Subcutaneous adipose tissue (tissue), 4 donors: ENCODE data around the gene RGS6. TPM values are rescaled to one million over a fixed set of nuclear protein-coding genes. Genes with fewer than 3 reads are reported as not detected.

Experiments used
- total RNA-seq, 4 donors: library from RNA; depleted of rRNA; stranded (reverse); fragments of >200 nt; gene quantifications; one replicate each; pipeline ENCODE4 v1.1.0, GENCODE V29; 2016
- TF ChIP-seq, protein P1 (sequence below): fragments of 450-650 bp; IDR thresholded peaks from one replicate; pipeline ENCODE4 v1.5.1; 2016; ENCODE audit warnings: low read depth, mild to moderate bottlenecking, control low read depth, antibody characterized with exemption, moderate library complexity

Gene RGS6
- total RNA-seq, 4 donors from 2014 or later = 4.4 to 32.0 (median 11.4) TPM

DNA sequence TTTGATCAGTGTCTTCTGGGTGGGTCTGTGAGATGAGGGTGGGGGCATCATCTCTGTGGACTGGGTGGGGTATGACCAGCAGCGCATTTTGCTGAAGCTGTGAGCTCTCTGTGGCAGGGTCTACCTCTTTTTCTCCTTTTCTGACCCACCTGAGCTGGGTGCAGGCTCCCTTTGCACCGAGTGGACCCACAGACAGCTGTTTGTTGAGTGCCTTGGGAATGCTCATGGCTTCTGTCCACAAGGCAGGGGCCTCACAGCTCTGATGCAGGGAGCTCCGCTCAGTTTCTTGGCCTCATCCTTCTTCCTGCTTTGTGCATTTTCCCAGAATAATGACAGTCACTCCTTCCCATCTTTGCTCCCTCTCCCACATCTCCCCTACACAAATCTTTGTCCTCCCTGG, 581.1 kb downstream of the RGS6 start:
- TF ChIP-seq, protein P1, sequence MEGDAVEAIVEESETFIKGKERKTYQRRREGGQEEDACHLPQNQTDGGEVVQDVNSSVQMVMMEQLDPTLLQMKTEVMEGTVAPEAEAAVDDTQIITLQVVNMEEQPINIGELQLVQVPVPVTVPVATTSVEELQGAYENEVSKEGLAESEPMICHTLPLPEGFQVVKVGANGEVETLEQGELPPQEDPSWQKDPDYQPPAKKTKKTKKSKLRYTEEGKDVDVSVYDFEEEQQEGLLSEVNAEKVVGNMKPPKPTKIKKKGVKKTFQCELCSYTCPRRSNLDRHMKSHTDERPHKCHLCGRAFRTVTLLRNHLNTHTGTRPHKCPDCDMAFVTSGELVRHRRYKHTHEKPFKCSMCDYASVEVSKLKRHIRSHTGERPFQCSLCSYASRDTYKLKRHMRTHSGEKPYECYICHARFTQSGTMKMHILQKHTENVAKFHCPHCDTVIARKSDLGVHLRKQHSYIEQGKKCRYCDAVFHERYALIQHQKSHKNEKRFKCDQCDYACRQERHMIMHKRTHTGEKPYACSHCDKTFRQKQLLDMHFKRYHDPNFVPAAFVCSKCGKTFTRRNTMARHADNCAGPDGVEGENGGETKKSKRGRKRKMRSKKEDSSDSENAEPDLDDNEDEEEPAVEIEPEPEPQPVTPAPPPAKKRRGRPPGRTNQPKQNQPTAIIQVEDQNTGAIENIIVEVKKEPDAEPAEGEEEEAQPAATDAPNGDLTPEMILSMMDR = no peak

DNA sequence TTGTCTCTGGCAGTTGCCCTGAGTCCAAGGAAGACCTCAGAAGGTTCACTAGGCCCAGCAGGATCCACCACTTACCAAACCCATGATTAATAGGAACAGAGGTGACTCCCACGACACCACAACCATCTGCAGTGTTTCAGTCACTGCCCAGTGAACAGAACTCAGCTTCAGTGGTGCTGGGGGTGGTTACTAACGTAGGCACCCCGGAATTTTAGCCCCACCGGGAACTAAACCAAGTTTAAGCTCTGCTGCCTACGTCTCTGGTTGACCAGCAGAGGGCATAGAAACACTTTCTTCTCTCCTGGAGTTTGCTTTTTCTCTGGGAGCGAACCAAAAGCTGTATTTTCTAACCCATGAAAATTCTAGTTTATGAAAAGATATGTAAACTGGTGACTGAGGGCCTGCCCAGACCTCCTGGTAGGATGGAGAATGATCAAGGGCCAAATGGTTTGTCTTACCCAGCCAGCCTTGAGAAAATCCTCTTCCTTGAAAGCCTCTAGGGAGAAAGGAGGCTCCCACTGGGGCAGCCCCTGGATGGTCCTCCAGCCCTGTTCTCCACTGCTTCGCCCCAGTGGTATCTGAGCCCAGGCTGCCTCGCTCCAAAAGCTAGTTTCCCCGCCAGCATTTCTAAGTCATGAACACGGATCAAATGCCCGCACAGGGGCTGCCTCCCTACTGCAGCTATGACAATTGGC, 581.9 kb downstream of the RGS6 start:
- TF ChIP-seq, protein P1 = no peak

DNA sequence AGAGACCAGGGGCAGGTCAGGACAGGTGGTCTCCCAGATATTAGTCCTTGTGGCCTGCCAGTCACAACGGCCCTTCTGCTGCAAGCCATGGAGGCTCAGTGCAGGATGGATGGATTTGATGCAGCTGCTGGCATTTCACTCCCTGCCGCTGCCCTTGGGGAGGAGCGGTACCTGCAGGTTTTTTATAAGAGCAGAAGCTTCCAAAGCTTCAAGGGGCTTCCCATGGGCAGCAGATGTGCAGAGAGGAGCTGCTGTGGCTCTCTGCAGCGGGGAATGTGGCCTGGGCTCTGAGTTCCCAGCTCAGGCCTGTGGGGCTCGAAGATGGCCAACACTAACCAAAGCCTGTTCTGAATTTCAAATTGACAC, 582.4 kb downstream of the RGS6 start:
- TF ChIP-seq, protein P1 = no peak

DNA sequence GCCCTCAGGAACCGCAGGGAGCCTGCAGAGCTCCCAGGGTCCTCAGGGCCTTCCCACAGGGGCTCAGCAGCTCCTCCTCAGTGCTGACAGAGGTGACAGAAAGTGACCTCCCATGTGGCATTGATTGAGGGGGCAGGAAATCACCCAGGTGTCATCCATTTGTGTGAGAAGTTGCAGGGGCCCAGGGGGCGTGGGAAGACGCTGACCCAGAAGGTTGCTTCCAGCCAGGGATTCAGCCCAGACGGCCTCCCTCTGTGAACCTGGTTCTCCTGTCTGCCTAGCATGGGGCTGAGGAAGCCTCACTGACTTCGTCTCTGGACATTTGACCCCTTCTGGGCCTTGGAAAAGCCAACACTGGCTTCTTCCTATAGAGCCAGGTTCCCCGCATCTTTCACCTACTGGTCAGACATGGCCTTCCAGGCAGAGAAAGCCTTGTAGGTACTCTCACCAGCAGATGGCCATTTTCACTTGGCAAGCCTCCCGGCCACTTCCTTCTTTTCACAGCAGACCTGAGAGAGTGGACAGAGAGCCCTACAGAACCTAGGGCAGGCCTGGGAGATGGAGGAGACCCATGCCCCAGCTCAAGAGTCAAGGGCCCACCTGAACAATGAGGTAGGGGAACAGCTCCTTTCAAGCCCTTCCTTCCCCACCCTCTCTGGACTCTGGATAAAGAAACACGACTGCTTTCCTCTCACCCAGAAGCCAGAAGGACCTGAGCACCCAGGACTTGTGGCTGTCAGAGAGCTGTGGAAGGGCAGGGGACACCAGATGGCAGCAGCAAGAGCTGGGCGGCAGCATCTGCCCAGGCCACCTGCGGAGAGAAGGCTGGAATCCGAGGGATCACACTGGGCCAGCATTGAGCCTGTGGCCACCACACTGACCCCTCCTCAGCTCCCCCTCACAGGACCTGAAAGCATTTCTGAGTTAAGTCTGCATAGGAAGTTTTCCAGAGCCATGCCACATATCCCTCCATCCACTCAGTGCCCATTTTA, 583.8 kb downstream of the RGS6 start:
- TF ChIP-seq, protein P1 = no peak

DNA sequence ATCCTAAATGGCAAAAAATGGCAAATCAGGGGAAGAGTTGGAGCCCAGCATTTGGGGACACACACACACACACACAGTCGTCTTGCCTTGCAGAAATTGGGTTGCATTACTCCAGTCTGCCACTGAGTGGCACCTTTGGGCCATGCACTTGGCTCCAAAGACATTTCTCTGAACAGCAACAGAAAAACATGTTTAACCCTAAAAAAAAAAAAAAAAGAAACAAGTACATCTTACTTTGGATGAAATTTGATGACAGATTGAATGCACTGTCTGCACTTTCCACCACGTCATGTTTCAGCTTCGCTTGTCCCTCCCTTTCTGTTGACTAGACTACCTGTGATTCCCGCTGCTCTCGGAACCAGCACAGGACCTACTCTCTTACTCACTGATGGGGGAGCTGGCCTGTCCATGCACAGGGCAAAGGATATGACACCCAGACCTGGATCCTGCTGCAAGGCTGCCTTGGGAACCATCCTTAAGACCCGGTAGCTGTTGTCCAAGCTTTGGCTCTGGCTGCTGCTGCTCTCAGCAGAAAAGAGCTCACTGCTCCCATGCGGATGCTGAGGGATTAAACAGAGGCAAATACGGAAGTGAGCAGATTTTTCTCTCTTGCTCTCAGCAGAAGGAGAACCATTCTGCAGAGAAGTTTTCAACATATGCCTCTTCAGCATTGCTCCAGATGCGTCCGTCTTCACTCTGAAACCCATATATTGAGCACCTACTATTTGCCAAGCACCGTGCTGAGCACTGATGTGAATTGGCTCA, 584.9 kb downstream of the RGS6 start:
- TF ChIP-seq, protein P1 = no peak

DNA sequence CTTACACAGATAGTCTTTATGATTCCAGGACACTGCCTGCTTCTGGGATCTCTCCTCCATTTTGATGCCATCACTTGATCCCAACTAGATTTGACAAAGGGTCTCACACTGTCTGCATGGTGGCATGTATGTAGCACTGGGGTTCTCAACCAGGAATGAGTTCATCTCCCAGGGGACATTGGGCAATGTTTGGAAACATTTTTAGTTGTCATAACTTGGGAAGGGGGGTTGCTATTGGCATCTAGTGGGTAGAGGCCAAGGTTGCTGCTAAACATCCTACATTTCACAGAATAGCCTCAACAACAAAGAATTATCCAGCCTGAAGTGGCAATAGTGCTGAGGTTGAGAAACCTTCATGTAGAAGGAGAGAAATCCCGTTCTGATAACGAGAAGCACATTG, 585.5 kb downstream of the RGS6 start:
- TF ChIP-seq, protein P1 = no peak
